HG03354 (cell line): ENCODE measurements around the gene CYP4F22.
"Not testable (repeated sequence)": the region's sequence is repeated elsewhere in the genome, so short reads cannot be mapped to it uniquely, and the experiment has no call there.

Source experiments
- ATAC-seq: cut with Tn5 transposase; IDR thresholded peaks from one replicate; pipeline ENCODE4 v1.9.1; 2021; ENCODE audit warnings: mild to moderate bottlenecking; ENCODE audit not compliant: unreplicated experiment, poor library complexity, severe bottlenecking

Gene CYP4F22

GRCh38 chr19:15532779-15533521, 24.6 kb downstream of the CYP4F22 start:
- ATAC-seq, result no peak

- not testable (repeated sequence) for ATAC-seq
Observed at GRCh38 chr19:15533522-15533830, 25.2 kb downstream of the CYP4F22 start.

DNA sequence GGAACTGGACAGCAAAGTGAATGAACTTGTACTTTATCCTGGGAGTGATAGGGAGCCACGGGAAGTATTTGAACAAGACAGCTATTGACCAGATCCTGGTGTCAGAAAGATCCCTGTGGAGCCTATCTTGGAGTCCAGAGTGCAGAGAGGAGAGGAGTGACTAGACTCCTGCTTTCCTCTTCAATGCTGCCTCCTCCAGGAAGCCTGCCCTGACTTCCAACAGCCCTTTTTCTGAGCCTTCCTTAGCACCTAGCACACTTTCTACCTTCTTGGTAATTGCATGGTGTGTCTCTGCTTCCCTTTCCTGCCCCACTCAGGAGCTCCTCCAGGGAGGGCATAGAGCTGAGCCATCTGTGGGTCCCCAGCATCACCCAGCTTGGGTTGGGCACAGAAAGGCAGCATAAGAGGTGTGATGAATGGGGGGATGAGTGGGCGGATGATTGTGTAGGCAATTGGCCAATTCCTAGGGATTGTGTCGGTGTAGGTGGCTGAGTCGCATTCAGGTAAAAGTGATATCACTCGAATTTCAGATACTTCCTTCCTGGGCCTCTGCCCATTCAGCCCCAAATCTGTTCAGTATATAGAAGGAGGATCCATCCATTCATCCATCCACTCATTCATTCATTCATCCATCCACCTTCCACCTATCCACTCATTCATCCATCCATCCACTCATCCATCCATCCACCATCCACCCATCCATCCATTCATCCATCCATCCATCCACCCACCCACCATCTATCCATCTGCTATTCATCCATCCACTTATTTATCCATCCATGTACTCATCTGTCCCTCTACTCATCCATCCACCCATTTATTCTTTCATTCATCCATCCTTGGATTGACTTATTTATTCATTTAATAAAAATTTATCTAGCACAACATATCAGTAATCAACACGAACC, 26.9 kb downstream of the CYP4F22 start:
- ATAC-seq, result no peak

GRCh38 chr19:15536350-15536749, 28.0 kb downstream of the CYP4F22 start:
- no peak for ATAC-seq

DNA sequence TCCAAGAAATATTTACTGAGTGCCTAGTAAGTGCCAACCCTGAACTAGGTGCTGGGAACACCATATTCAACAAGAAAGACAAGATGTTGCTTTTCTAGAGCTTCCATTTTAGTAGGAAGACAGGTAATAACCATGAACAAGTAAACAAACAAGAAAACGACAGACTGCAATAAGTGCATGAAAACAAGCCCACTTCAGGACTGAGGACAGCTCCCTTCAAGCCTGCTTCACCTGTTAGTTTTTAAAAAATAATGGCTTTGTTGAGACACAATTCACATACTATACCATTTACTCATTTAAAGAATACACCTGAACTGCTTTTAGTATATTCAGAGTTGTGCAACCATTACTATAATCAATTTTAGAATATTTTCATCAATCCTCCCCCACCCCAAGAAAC, 30.4 kb downstream of the CYP4F22 start:
- ATAC-seq, result no peak

DNA sequence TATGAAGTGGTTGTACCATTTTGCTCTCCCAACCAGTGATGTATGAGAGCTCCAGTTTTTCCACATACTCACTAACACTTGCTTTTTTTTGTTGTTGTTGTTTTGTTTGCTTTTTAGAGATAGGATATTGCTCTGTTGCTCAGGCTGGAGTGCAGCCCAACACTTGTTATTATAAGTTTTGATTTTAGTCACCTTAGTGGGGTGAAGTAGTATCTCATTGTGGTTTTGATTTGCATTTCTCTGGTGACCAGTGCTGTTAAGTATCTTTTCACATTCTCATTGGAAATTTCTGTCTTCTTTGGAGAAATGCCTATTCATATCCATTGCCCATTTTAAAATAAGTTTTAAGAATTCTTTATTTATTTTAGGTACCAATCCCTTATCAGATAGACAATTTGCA, 31.3 kb downstream of the CYP4F22 start:
- ATAC-seq, result no peak

GRCh38 chr19:15540435-15540834, 32.1 kb downstream of the CYP4F22 start:
- no peak for ATAC-seq

DNA sequence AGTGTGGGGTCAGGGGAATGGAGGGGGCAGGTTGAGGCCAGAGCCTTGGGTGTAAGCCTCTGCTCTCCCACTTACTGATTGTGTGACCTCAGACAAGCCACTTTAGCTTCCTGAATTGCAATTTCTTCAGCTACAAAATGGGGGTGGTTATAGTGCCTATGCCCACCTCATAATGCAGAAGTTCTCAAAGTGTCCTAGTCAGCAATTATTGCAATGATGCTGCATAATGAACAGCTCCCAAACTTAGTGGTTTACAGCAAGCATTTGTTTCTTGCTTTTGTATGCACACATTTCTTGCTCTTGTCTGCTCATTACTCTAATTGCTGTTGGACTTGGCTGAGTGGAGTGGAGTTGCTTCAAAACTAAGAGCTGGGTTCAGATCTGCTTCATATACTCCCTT, 36.0 kb downstream of the CYP4F22 start:
- no peak for ATAC-seq

DNA sequence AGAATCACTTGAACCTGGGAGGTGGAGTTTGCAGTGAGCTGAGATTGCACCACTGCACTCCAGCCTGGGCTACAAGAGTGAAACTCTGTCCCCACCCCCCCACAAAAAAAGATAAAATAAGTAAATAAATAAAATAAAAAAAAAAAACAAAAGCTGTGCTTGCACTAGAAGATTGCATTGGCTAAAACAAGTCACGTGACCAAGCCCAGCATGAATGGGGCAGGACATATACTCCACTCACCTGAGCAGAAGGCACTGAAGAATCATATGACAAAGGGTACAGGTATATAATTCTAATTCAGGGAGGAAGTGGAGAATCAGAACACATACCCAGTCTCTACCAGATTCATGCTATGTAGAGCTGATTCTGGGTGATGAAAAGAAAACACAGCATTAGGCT, 36.6 kb downstream of the CYP4F22 start:
- ATAC-seq, result no peak

DNA sequence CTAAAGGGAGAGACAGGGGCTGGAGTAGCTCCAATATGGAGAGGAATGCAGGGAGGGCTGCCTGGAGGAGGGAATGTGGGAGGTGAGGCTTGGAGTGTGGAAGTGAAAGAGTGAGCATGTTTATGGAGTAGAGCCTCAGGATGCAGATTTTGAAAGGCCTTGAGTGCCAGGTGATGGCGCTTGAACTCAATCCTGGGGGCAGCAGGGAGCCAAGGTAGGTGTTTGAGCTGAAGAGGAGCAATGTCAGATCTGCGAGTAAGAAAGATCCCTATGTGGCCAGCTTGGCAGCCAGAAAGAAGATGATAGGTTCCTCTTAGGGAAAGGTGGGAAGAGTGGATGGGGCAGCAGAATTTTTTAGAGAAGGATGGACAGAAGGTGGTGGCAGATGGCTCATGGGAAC, 40.3 kb downstream of the CYP4F22 start:
- ATAC-seq, result no peak

DNA sequence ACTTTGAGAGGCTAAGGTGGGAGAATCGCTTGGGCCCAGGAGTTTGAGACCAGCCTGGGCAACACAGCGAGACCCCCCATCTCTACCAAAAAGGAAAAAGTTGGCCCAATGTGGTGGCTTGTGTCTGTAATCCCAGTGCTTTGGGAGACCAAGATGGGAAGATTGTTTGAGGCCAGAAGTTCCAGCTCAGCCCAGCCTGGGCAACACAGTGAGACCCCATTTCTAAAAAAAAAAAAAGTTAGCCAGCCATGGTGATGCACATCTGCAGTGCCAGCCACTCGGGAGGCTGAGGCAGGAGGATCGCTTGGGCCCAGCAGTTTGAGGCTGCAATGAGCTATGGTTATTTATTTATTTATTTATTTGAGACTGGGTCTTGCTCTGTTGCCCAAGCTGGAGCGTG, 41.3 kb downstream of the CYP4F22 start:
- ATAC-seq, result no peak

DNA sequence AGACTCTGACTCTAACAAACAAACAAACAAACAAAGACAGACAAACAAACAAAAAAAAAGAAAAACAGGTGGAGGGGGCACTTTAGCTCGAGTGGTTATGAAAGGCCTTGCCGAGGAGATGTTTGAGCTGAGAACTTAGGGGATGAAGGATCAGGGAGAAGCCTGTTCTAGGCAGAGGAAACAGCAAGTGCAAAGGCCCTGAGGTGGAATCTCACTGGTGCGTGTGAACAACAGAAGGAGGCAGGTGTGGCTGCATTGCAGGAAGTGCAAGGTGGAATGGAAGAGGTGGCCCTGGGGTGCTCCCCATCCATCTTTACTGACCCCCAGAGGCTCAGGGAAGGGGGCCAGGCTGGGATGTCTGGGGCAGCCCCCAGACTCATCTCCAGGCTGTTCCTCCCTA, 41.9 kb downstream of the CYP4F22 start:
- no peak for ATAC-seq

GRCh38 chr19:15550929-15551292, 42.6 kb downstream of the CYP4F22 start:
- no peak for ATAC-seq

DNA sequence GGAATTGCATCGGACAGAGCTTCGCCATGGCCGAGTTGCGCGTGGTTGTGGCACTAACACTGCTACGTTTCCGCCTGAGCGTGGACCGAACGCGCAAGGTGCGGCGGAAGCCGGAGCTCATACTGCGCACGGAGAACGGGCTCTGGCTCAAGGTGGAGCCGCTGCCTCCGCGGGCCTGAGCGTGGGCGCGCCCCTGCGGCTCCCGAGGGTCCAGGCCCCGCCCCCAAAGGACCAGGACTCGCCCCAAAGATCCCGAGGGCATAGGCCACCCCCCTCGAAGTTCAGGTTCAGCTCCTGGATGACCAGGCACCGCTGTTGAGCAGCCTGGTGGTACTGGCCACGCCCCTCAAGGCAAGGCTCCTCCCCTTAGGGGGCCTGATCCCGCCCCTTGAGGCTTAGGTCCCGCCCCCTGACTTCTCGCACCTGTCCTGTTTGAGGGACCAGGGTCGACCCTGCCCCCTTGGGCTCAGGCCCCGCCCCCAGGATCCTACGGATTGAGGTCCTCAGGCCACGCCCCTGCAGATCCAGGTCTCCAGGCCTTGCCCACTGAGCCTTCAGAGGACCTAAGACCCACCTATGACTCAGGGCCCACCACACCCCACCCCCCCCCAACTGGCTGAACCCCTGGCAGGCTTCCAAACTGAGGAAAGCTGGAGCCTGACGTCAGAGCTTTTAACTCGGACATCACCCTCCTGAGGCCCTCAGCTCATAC, 43.1 kb downstream of the CYP4F22 start:
- ATAC-seq, result no peak

DNA sequence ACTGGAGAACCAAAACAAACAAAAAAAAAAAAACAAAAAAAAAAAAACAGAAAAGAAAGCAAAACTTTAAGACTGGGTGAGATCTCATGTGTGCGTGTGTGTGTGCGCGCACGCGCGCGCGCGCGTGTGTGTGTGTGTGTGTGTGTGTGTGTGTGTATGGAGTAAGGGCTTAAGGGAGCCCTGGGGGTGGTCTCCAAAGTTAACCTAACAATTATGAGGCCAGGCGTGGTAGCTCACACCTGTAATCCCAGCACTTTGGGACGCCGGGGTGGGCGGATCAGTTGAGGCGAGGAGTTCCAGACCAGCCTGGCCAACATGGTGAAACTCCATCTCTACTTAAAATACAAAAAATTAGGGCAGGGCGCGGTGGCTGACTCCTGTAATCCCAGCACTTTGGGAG, 46.7 kb downstream of the CYP4F22 start:
- no peak for ATAC-seq

DNA sequence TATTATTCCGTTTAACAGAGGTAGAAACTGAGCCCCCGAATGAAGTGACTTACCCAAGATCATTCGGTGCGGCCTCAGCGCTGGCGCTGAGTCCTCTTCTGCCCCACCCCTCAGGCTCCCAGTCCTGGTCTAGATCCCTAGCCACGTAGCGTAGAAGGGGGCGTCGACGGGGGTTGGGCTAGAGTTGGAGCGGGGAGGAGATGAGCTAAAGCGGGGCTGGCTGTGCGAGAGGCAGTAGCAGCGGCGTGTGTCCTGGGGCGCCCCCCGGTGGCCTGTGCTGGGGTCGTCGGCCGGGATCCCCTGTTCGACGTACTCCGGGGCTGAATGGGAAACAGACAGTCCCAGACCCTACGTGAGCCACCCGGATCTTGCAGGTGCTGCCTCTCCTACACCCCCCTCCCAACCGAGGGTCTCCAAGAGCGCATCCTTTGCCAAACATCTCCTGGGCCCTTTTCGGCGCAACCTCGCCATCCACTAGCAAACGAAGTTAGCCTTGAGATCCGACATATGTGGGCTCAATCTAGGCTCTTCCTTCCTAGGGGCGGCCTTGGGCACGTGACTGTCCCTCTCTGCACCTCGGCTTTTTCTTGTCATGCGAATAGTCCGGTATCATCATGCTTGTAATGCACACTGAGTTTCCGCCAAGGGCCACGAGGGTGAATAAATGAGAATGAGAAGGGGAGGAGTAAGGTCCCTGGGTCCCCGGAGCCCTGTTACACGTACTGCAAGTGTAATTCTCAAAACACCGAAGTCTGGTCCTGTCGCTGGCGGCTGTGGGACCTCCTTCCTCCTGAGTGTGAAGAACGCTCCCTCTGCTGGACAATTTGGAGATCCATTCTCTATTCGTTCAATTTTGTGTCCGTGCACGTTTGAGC, 47.7 kb downstream of the CYP4F22 start:
- ATAC-seq, result peak; percentile 74

DNA sequence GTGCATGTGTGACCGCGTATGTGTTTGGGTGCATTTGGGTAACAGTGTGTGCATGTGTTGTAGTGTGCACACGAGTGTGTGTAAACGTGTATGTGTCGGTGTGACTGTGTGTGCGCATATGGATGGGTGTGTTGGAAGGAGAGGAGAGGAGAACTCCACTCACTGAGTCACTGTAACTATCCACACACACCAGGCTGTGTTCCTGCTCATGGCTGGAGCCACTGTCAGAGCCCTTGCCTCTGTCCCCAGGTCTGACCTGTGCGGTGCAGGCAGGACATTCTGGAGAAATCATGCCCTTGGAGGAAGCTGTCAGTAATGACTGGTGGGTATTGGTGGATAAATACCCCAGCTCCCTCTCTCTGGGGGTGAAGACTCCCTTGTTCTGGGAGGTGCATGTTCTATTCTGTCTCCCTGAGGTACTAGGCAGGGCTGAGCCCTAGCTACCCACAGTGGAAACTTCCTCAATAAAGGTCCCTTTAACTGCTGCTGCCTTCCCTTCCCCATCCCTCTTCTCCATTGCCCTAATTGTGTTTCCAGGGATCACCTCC, 48.4 kb downstream of the CYP4F22 start:
- ATAC-seq, result no peak

- ATAC-seq, result no peak
Observed at GRCh38 chr19:15557223-15557622, 48.9 kb downstream of the CYP4F22 start.

- no peak for ATAC-seq
Observed at GRCh38 chr19:15562145-15562544, 53.8 kb downstream of the CYP4F22 start.

- ATAC-seq, result no peak
Observed at GRCh38 chr19:15562861-15563260, 54.5 kb downstream of the CYP4F22 start.
